HepG2 (cell line): ENCODE results near the gene SAMM50. TPM values are rescaled to one million over a fixed set of nuclear protein-coding genes. Genes with fewer than 3 reads are reported as not detected.

ENCODE experiments used
- ADNP ChIP-seq: sonication (generic); formaldehyde crosslinking; IDR thresholded peaks from 2 replicates; pipeline ENCODE4 v1.4.0; 2020; ENCODE audit warnings: missing genetic modification reagents
- BCL6 ChIP-seq: IDR thresholded peaks from 2 replicates; pipeline ENCODE4 v1.6.1; 2016; ENCODE audit warnings: missing genetic modification reagents, missing compliant biosample characterization
- CBX1 ChIP-seq: IDR thresholded peaks from one replicate; pipeline ENCODE4 v1.6.1; 2016; ENCODE audit warnings: antibody characterized with exemption, low read depth
- CBX2 ChIP-seq, 2 experiments: fragments of 200-600 bp in 1 of 2; sonication (generic); formaldehyde crosslinking in 1 of 2; IDR thresholded peaks; 2 replicates each; pipeline versions ENCODE4 v1.7.0 to v1.8.1; 2018 to 2022; ENCODE audit warnings: low read depth in 2 of 2, low read length in 1 of 2, mild to moderate bottlenecking in 1 of 2, missing genetic modification reagents in 1 of 2
- FOXA3 ChIP-seq: IDR thresholded peaks from 2 replicates; pipeline ENCODE4 v1.6.1; 2016; ENCODE audit warnings: missing genetic modification reagents, missing compliant biosample characterization
- FOXJ3 ChIP-seq: sonication (generic); formaldehyde crosslinking; IDR thresholded peaks from 2 replicates; pipeline ENCODE4 v1.4.0; 2020; ENCODE audit warnings: missing genetic modification reagents, mild to moderate bottlenecking, borderline replicate concordance
- MIXL1 ChIP-seq: IDR thresholded peaks from 2 replicates; pipeline ENCODE4 v1.6.1; 2016
- ZNF264 ChIP-seq: sonication (generic); formaldehyde crosslinking; IDR thresholded peaks from 2 replicates; pipeline ENCODE4 v1.4.0; 2020; ENCODE audit warnings: missing genetic modification reagents
- ZNF33A ChIP-seq: sonication (generic); formaldehyde crosslinking; IDR thresholded peaks from 2 replicates; pipeline ENCODE4 v1.5.1; 2020; ENCODE audit warnings: missing genetic modification reagents, mild to moderate bottlenecking, moderate library complexity, borderline replicate concordance
- ZNF468 ChIP-seq: sonication (generic); formaldehyde crosslinking; IDR thresholded peaks from 2 replicates; pipeline ENCODE4 v1.8.0; 2022; ENCODE audit warnings: mild to moderate bottlenecking, moderate library complexity, missing genetic modification reagents
- ZNF761 ChIP-seq: sonication (generic); formaldehyde crosslinking; conservative IDR thresholded peaks from 2 replicates; pipeline ENCODE4 v1.4.0; 2020; ENCODE audit warnings: mild to moderate bottlenecking, missing genetic modification reagents
- ZNF83 ChIP-seq: sonication (generic); formaldehyde crosslinking; IDR thresholded peaks from 2 replicates; pipeline ENCODE4 v1.4.0; 2020; ENCODE audit warnings: missing genetic modification reagents, mild to moderate bottlenecking, borderline replicate concordance
- polyA plus RNA-seq, 8 experiments: library from polyadenylated mRNA; depleted of rRNA in 3 of 8; stranded (reverse) in 7 of 8; unstranded in 1 of 8; fragments of >200 nt; fragmentation: Illumina TruSeq in 4 of 8; extraction: Trizol in 4 of 8; gene quantifications; 2 replicates each; pipeline versions ENCODE4 v1.2.1 to v1.2.3, GENCODE V29; 2011 to 2016; ENCODE audit warnings: low read depth in 4 of 8, missing spikeins in 1 of 8, mixed read lengths in 1 of 8; ENCODE audit not compliant: insufficient read depth in 1 of 8
- total RNA-seq, 5 experiments: library from RNA; depleted of rRNA; stranded (reverse); fragments of >200 nt; fragmentation: Illumina TruSeq; extraction: Trizol; gene quantifications; 2 replicates each; pipeline ENCODE4 v1.2.3, GENCODE V29; 2016; ENCODE audit warnings: low read depth in 1 of 5
- TF ChIP-seq, protein P1 (sequence below): sonication (generic); formaldehyde crosslinking; IDR thresholded peaks from 2 replicates; pipeline ENCODE4 v1.5.1; 2020; ENCODE audit warnings: missing genetic modification reagents, mild to moderate bottlenecking, borderline replicate concordance
- TF ChIP-seq, protein P2 (sequence below): sonication (generic); formaldehyde crosslinking; IDR thresholded peaks from 2 replicates; pipeline ENCODE4 v1.8.0; 2022; ENCODE audit warnings: missing genetic modification reagents, mild to moderate bottlenecking, moderate library complexity, borderline replicate concordance
- TF ChIP-seq, protein P3 (sequence below): IDR thresholded peaks from 2 replicates; pipeline ENCODE4 v1.6.1; 2016; ENCODE audit warnings: low read depth, control low read depth
- TF ChIP-seq, protein P4 (sequence below), 2 experiments: IDR thresholded peaks; 2 replicates each; pipeline ENCODE4 v1.6.1; 2011 to 2012; ENCODE audit warnings: low read length in 2 of 2, borderline replicate concordance in 1 of 2, low read depth in 1 of 2, mild to moderate bottlenecking in 1 of 2, moderate library complexity in 1 of 2
- TF ChIP-seq, protein P5 (sequence below): IDR thresholded peaks from 2 replicates; pipeline ENCODE4 v1.6.1; 2016; ENCODE audit warnings: missing compliant biosample characterization, missing genetic modification reagents, borderline replicate concordance

The SAMM50 gene
- total and polyA plus RNA-seq, 2 of the 13 experiments (the other 11 are each of a cell fraction or from before 2014, with no cell fraction given) = 34.7 to 63.4 TPM

DNA sequence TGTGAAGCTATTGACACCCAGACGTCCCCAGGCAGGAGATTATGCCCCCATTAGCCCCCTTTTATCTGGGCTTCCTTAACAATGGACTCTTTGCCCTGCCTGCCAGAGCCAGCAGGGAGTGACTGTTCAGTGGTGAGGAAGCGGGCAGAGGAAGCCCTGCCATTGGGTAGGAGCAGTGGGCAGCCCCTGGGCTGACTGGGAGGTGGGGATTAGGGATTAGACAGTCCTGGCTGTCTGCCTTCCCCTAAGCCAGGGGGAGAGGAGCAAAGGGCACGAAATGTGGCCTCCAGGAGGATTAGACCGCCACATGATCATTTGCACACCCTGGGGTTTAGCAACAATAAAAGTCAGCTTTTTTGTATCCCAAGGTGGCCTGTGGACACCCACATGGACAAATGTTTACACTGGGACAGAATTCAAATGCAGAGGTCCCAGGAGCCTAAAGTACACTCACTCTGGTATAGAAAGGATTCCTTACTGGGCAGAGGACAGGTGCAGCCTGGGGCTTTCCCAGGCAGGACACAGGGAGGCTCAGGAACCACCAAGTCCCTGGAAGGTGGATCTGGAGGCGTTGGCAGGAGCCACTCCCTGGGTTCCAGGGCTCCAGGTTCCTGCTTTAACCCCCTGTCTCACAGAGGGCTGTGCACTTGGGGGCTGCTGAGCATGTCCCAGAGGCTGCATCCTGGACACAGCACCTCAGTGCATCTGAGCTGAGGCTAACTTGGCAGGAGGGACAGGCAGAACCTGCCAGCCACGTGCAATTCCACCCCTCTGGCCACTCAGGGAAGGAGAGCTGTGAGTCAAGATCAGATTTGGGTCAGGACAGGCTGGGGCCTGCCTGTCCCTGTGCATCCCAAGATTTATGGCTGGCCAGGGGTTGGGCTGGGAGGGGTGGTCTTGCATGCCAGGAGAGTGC lies 29.6 kb upstream of the SAMM50 start (continued):
- TF ChIP-seq, protein P1, sequence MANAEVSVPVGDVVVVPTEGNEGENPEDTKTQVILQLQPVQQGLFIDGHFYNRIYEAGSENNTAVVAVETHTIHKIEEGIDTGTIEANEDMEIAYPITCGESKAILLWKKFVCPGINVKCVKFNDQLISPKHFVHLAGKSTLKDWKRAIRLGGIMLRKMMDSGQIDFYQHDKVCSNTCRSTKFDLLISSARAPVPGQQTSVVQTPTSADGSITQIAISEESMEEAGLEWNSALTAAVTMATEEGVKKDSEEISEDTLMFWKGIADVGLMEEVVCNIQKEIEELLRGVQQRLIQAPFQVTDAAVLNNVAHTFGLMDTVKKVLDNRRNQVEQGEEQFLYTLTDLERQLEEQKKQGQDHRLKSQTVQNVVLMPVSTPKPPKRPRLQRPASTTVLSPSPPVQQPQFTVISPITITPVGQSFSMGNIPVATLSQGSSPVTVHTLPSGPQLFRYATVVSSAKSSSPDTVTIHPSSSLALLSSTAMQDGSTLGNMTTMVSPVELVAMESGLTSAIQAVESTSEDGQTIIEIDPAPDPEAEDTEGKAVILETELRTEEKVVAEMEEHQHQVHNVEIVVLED (CRISPR knock-in tag) = 0 out of 2 replicates have a peak, but pooled peaks have one; percentile 15
- TF ChIP-seq ZNF761 (CRISPR knock-in tag) (no peak), BCL6 (CRISPR knock-in tag) (peak; percentile 66; the same call in 1 of the 2 replicates), MIXL1 (CRISPR knock-in tag) (peak; percentile 64; the same call in 1 of the 2 replicates), ADNP (CRISPR knock-in tag) (no peak), ZNF33A (CRISPR knock-in tag) (no peak), FOXJ3 (CRISPR knock-in tag) (peak; percentile 78; the same call in 1 of the 2 replicates), ZNF264 (CRISPR knock-in tag) (peak; percentile 80; the same call in 1 of the 2 replicates), ZNF468 (0 out of 2 replicates have a peak, but pooled peaks have one; percentile 47), CBX2 (IDR thresholded peaks at IDR 0.05; ENCODE audit: low read depth, low read length) (no peak), CBX2 (CRISPR knock-in tag; IDR thresholded peaks at IDR 0.05; ENCODE audit: low read depth) (no peak), ZNF83 (no peak), FOXA3 (peak; percentile 74), CBX1 (peak; percentile 74)
- TF ChIP-seq, protein P2, sequence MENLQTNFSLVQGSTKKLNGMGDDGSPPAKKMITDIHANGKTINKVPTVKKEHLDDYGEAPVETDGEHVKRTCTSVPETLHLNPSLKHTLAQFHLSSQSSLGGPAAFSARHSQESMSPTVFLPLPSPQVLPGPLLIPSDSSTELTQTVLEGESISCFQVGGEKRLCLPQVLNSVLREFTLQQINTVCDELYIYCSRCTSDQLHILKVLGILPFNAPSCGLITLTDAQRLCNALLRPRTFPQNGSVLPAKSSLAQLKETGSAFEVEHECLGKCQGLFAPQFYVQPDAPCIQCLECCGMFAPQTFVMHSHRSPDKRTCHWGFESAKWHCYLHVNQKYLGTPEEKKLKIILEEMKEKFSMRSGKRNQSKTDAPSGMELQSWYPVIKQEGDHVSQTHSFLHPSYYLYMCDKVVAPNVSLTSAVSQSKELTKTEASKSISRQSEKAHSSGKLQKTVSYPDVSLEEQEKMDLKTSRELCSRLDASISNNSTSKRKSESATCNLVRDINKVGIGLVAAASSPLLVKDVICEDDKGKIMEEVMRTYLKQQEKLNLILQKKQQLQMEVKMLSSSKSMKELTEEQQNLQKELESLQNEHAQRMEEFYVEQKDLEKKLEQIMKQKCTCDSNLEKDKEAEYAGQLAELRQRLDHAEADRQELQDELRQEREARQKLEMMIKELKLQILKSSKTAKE (CRISPR knock-in tag) = peak; percentile 79; the same call in 1 of the 2 replicates
- TF ChIP-seq, protein P3, sequence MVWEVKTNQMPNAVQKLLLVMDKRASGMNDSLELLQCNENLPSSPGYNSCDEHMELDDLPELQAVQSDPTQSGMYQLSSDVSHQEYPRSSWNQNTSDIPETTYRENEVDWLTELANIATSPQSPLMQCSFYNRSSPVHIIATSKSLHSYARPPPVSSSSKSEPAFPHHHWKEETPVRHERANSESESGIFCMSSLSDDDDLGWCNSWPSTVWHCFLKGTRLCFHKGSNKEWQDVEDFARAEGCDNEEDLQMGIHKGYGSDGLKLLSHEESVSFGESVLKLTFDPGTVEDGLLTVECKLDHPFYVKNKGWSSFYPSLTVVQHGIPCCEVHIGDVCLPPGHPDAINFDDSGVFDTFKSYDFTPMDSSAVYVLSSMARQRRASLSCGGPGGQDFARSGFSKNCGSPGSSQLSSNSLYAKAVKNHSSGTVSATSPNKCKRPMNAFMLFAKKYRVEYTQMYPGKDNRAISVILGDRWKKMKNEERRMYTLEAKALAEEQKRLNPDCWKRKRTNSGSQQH (CRISPR knock-in tag) = no peak
- TF ChIP-seq, protein P4, sequence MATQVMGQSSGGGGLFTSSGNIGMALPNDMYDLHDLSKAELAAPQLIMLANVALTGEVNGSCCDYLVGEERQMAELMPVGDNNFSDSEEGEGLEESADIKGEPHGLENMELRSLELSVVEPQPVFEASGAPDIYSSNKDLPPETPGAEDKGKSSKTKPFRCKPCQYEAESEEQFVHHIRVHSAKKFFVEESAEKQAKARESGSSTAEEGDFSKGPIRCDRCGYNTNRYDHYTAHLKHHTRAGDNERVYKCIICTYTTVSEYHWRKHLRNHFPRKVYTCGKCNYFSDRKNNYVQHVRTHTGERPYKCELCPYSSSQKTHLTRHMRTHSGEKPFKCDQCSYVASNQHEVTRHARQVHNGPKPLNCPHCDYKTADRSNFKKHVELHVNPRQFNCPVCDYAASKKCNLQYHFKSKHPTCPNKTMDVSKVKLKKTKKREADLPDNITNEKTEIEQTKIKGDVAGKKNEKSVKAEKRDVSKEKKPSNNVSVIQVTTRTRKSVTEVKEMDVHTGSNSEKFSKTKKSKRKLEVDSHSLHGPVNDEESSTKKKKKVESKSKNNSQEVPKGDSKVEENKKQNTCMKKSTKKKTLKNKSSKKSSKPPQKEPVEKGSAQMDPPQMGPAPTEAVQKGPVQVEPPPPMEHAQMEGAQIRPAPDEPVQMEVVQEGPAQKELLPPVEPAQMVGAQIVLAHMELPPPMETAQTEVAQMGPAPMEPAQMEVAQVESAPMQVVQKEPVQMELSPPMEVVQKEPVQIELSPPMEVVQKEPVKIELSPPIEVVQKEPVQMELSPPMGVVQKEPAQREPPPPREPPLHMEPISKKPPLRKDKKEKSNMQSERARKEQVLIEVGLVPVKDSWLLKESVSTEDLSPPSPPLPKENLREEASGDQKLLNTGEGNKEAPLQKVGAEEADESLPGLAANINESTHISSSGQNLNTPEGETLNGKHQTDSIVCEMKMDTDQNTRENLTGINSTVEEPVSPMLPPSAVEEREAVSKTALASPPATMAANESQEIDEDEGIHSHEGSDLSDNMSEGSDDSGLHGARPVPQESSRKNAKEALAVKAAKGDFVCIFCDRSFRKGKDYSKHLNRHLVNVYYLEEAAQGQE (IDR thresholded peaks at IDR 0.05; ENCODE audit: borderline replicate concordance in 1 of 2, low read depth in 1 of 2, low read length in 2 of 2) = peak in 1 of 2 experiments; percentile 21; a peak in 1 of 4 replicates
- TF ChIP-seq, protein P5, sequence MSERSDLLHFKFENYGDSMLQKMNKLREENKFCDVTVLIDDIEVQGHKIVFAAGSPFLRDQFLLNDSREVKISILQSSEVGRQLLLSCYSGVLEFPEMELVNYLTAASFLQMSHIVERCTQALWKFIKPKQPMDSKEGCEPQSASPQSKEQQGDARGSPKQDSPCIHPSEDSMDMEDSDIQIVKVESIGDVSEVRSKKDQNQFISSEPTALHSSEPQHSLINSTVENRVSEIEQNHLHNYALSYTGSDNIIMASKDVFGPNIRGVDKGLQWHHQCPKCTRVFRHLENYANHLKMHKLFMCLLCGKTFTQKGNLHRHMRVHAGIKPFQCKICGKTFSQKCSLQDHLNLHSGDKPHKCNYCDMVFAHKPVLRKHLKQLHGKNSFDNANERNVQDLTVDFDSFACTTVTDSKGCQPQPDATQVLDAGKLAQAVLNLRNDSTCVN = no peak
